GM10266 (cell line): Measurements from ENCODE around the gene LRP1-AS.

Experiments used
- DNase-seq: peaks from one replicate; pipeline ENCODE4 v3.0.0; 2012; ENCODE audit errors: extremely low spot score
- CTCF ChIP-seq: IDR thresholded peaks from 2 replicates; pipeline ENCODE4 v1.5.1; 2012; ENCODE audit warnings: mild to moderate bottlenecking, low read depth; ENCODE audit not compliant: control insufficient read depth, insufficient read depth; ENCODE audit errors: missing control alignments

Gene LRP1-AS

GRCh38 chr12:57173089-57173488 is 25.7 kb upstream of the LRP1-AS start:
- TF ChIP-seq CTCF, result peak; percentile 67
- no peak for DNase-seq

GRCh38 chr12:57171668-57172067 is 24.2 kb upstream of the LRP1-AS start:
- TF ChIP-seq CTCF, result no peak
- no peak for DNase-seq

- no peak for TF ChIP-seq CTCF
- DNase-seq, result no peak
These were observed 23.5 kb upstream of the LRP1-AS start for GRCh38 chr12:57170927-57171326.

- DNase-seq, result no peak
- TF ChIP-seq CTCF, result no peak
These were observed 23.0 kb upstream of the LRP1-AS start for GRCh38 chr12:57170408-57170807.

- no peak for DNase-seq
- TF ChIP-seq CTCF, result no peak
These were observed 22.6 kb upstream of the LRP1-AS start for GRCh38 chr12:57169969-57170368.

GRCh38 chr12:57169046-57169795 is 21.8 kb upstream of the LRP1-AS start:
- no peak for DNase-seq
- TF ChIP-seq CTCF, result no peak

GRCh38 chr12:57168058-57168457 is 20.6 kb upstream of the LRP1-AS start:
- DNase-seq, result no peak
- TF ChIP-seq CTCF, result no peak
